Activated CD4-positive, alpha-beta T cell treated with anti-CD3 and anti-CD28 coated beads for 4 hours (primary cell): Measurements from ENCODE around the gene RAPH1.

Experiments used
- DNase-seq, 2 donors: peaks; one replicate each; pipeline ENCODE4 v3.0.0-alpha.2; 2020

The RAPH1 gene, protein sequence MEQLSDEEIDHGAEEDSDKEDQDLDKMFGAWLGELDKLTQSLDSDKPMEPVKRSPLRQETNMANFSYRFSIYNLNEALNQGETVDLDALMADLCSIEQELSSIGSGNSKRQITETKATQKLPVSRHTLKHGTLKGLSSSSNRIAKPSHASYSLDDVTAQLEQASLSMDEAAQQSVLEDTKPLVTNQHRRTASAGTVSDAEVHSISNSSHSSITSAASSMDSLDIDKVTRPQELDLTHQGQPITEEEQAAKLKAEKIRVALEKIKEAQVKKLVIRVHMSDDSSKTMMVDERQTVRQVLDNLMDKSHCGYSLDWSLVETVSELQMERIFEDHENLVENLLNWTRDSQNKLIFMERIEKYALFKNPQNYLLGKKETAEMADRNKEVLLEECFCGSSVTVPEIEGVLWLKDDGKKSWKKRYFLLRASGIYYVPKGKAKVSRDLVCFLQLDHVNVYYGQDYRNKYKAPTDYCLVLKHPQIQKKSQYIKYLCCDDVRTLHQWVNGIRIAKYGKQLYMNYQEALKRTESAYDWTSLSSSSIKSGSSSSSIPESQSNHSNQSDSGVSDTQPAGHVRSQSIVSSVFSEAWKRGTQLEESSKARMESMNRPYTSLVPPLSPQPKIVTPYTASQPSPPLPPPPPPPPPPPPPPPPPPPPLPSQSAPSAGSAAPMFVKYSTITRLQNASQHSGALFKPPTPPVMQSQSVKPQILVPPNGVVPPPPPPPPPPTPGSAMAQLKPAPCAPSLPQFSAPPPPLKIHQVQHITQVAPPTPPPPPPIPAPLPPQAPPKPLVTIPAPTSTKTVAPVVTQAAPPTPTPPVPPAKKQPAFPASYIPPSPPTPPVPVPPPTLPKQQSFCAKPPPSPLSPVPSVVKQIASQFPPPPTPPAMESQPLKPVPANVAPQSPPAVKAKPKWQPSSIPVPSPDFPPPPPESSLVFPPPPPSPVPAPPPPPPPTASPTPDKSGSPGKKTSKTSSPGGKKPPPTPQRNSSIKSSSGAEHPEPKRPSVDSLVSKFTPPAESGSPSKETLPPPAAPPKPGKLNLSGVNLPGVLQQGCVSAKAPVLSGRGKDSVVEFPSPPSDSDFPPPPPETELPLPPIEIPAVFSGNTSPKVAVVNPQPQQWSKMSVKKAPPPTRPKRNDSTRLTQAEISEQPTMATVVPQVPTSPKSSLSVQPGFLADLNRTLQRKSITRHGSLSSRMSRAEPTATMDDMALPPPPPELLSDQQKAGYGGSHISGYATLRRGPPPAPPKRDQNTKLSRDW

DNA sequence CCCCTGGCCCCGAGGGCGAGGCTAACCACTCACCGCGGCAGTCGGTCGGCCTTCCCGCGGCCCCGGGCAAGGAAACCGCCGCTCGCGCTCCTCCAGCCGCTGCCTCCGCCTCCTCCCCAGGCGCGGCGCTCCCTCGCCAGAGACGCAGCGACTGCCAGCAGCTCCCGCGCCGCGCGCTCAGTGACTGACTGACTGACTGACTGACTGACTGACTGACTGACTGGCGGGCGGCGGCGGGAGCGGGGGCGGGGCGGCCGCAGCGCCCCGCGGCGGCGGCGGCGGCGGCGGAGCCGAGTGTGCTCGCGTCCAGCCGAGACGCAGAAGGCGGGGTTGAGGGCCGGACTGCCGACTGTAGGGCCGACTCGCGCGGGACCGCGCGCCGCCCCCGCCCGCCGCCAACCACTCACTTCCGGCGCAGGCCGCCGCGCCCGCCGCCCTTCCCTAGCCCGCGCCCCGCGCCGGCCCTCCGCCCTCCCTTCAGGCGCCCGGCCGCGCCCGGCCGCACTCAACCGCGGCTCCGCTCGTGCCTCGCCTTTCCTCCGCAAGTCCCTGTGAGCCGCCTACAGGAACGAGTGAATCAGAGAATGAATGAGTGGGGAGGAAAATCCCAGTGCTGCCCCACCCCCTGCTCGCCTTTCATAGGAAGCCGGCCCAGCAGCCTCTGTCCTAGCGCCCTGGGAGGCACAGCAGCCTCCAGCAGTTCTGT lies at the start of gene RAPH1:
Gene RAPH1, minus strand, starts transcription at position 224 of the 706 bp plus-strand sequence. CDS start 39,948 bp downstream, outside the sequence.
- peak; percentile 64 to 67 for DNase-seq

DNA sequence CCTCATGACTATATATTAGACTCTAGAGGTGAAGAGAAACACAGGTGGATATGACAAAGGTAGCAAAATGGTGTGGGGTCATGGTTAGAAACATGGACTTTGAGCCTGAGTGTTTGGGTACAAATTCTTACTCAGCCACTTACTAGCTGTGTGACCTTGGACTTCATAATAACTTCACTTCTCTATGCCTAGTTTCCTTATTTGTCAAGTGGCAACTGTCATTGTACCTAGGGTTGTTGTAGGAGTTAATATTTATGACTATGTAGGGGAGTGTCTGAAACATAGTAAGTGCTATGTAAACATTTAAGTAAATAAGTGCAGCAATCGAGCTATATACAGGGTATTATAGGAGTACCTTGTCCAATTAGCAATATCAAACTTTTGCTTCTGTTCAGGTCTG lies 49.7 kb upstream of the RAPH1 start:
- no peak for DNase-seq

DNA sequence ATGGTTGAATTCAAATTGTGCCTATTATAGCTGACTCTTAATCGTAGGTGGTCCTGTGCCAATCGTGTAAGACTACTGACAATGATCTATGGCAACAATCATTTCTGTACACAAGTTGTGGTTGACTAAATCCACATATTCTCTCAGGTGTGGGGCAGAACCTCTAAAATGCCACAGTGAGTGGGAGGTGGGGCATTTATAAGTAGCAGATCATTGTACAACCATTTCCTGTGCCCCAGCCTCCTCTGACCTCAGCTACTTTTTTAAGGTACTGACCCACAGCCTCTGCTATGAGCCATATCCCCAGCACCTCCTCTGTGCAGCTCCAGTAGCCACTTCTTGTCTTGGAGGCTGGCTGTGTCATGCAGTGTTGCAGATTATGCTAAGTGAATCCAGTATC lies 48.6 kb upstream of the RAPH1 start:
- no peak for DNase-seq

DNA sequence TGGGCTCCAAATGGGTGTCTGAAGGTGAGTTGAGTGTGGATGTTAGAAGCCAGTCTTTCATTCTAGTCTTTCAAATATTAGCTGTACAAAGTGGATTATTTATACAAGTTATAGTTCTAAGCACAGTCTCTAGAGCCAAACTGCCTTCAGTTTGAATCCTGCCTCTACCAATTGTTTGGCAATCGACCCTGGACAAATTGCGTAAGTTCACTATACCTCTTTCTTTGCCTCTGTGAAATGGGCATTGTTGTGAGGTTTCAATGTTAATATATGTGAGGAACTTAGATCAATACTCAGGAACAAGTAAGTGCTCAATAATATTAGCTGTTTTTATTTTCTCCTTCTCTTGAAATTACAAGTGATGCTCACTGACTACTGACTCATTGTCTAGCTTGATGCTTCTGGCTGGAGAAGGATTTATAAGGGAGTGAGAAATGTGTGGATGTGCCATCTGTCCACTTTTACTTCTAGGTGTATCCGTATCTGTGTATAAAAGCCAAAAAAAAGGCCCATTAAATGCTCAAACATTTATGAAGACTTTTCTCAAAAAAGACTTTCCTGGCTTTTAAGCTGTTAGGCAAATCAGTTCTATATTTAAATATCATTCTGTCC lies 48.1 kb upstream of the RAPH1 start:
- no peak for DNase-seq

DNA sequence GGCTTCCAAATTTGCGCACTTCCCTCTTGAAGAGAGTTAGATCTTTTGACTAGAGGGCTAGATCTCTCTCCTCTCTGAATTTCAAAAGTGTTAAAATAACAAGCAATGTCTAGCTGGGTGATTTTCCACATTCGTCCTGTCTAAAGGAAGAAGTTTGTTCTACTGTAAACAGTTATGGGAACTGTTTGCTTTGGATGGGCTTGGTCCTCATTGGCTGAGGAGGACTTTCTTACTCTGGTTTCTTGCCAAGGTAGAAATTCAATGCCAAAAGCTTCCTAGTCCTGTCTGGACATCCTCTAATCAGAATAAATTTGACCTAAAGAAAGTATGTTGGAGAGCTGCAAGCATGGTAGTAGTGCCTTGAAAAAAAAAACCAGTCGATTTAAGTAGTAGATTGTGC lies 47.4 kb upstream of the RAPH1 start:
- DNase-seq: no peak

DNA sequence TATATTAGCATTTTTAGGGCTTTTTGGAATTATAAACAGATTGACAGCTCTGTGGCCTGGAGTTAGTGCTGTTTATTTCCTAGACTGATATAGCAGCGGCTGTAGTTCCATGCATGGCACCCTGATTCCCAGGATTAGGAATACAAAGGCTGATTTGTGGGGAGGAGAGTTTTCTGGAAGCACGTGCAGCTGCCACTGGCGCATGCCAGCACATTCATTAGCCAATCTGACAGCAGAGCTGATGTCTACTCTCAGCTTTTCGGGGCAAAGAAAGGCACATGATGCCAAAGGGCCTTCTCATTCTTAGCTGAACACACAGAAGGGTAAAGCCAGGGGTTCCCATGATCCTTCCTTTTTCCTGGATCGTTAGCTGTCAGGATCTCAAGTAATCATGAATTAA lies 45.7 kb upstream of the RAPH1 start:
- DNase-seq: no peak

DNA sequence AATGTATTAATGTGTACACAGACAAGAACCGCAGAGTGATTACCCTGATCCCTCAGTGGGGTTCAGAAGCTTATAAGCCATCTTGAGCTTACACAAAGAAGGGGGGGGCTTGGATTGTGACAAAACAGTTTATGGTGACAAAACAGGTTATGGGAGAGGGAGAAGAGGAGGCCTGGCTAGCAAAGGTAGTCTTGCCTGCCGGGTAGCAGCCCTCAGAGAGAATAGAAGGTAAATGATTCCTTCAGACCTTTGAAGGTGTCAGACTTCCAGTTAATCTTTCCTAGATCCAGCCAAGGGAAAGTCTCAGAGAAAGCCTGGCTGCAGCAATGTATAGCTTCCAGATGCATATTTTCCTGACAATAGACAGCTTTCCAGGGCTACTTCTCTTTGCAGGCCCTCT lies 44.6 kb upstream of the RAPH1 start:
- DNase-seq: no peak

DNA sequence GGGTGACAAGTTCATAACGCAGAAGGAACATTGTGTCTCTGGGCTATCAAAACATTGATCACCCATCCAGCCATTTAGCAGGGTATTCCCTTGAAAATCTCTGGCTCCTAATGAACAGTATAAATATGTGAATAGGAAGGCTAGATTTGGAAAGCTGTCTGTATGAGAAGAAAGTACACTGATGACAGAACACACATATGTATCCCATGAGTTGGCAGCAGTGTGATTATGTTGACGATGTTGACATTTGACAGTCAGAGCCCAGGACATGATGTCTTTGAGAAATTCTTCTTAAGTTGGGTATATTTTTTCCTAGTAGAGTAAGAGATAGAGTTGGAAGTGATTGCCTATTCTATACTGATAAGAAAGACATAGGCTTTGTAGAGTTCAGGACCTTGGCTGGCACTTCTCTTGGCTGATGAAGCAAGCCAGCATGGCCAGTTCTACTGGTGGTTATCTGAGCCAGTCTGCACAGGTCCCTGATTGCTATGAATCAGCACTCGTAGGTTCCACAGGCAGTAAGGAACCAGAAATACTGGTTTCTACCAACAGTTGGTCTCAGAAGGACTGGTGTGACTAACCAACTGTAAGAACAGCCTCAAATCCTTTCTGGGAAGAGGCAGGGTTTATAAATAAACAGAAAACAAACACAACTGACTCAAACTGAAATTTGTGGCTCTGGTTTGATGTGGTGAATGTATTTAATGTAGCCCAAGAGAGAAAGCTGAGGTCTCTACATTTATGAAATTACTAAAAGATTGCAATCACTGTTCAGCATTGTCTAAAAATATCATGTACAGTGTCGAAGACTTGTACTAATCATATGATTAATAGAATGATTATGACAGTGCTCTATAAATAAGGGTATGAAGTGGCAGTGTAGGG lies 43.9 kb upstream of the RAPH1 start:
- DNase-seq: no peak

DNA sequence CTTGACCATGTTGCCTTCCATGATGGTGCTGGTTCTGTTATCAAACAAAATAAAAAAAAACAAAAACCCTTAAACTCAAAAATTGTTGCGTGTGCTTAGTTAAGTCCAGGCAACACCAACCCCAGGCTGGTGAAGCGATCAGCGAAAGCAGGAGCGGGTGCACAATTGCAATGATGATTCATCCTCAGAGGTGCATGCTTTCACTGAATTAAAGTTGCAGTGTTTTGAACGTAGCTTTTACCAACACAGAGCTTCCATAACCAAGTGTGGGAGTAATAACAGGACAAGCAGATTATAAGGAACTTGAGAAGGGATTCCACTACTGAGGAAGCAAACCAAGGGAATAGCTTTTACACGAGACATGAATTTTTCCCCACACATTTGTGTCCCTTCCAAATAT lies 39.7 kb upstream of the RAPH1 start:
- DNase-seq: no peak

DNA sequence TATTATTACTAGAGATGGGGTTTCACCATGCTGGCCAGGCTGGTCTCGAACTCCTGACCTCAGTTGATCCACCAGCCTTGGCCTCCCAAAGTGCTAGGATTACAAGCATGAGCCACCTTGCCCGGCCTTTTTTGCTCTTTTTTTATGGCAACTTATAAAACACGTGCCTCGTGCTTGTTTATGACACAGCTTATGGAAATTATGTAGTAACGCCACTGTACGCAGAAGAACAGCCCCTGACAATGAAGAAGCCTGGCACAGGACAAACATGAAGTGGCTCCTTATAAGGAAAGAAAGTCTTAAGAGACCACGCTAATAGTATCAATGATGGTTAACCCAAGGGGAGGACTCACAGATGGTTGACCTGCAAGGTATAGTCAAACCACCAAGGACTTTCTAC lies 37.2 kb upstream of the RAPH1 start:
- DNase-seq: no peak

DNA sequence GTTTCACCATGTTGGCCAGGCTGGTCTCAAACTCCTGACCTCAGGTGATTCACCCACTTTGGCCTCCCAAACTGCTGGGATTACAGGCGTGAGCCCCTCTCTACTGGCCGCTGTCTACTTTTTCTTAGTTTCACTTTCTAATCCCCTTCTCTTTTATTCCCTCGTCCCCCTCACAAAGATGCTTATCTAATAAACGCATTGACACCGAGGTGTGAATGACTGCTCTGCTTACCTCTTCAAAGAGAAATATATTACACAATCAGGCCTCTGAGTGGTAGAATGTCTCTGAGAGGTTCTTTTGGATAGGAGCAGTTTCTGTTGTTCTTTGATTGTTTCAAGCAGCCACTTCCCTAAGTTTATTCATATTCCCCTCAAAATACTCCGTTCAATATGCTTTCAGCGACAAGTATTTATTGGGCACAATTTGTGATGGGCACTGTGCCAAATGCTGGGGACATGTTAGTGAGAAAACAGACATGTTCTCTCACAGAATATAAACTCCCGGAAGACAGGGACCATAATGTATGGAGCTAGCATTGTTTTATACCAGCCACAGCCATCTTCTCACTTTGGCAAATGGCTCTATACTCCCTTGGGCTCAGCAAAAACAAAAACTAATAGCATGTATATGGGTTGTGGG lies 34.7 kb upstream of the RAPH1 start:
- no peak for DNase-seq

DNA sequence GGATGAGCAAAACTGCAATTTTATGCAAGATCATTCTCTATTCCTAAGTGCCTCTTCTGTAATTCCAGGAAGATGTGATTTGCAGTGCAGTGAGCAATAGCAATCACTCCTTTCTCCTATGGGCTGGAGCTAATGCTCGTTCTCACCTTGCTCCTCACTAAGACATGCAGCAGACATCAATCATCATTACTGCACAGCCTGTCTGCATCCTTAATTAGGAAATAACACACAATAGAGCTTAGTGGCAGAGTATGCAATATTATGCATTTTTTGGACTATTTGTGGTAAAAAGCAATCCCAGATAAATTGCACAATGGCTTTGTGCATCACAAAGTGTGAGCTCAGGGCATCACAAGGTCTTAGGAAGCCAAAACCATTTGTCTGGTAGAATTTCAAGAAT lies 32.6 kb upstream of the RAPH1 start:
- no peak for DNase-seq

DNA sequence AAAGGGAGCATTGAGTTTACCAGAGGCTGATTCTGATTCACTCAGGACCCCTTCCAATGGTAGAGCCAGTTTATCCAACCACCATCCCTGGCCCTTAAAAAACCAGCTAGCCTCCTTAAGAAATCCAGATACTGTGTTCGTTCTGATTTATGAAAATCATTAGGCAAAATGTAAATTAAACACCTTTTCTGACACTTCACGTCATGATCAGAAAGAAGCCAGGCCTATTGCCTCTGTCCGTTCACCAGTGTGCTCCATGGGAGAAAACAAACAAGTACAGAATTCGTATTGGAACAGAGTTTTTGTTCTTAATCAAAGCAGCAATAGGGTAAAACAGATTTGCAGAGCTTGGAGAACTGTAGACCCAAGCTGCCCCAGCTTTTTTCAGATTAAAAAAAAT lies 31.1 kb upstream of the RAPH1 start:
- DNase-seq: no peak

DNA sequence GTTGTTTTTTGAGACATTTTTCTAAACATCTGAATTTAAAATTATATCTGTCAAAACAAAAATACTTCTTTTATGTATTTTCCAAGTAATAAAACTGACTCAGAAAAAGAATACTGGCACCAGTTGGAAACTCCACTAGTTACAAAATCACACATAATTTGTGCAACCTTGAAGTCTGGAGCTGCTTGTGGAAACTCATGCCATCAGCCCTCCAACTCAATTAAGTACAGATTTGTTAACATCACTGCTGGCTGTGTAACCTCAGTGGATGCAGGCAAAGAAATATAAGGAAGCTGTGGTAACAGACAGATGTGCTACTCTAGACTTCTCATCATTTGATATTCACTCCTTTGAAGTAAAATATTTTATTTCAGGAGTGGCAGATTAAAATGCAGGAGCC lies 30.0 kb upstream of the RAPH1 start:
- DNase-seq: no peak

DNA sequence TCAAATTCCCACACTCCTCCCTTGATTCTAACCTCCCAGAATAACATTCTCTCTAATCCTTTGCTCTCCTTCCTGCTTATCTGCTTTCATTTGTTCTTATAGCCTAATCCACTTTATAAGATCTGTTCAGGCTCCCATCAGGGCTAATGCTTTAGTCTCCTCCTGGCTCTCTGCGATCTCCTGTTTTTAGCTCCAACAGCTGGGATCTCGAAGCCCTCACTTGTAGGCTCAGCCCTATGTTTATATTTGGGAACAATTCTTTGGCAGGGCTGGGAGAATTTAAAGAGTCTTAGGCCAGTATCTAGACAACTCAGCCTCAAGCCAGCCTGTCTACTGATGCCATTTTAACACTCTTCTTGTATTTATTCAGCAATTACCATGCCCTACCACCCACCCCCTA lies 27.2 kb upstream of the RAPH1 start:
- no peak for DNase-seq

DNA sequence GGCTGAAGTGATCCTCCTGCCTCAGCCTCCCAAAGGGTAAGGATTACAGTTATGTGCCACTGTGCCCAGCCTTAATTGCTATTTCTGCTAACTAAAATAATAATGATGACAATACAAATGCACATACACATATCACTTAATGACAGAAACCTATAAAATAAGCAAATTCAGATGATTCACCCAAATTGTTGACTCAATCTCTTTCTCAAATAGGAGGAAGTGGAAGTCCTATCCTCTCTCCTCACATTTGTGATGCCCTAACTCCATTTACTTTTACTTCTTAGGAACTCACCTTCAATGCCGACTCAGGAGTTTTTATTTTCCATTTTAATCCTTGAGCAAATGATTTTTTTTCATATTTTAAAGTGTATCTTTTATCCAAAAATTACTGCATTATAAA lies 24.5 kb upstream of the RAPH1 start:
- no peak for DNase-seq

DNA sequence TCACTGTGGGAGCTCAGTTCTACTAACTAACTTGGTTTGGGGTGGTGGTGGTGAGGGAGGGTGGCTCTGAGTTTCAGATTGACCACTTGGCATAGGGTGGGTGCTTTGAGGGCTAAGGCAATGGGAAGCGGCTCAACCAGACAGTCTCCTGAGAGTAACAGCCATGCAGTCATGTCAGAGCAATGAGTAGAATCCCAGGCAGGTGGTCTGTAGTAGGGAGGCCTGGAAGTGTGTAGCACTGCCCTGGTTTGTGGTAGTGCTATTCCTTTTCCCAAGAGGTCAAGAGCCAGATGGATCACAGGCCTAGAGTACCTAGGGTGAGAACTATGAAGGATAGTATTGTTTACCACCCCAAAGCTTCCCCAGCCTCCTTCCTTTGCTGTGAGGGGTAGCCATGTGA lies 18.7 kb upstream of the RAPH1 start:
- DNase-seq: no peak

DNA sequence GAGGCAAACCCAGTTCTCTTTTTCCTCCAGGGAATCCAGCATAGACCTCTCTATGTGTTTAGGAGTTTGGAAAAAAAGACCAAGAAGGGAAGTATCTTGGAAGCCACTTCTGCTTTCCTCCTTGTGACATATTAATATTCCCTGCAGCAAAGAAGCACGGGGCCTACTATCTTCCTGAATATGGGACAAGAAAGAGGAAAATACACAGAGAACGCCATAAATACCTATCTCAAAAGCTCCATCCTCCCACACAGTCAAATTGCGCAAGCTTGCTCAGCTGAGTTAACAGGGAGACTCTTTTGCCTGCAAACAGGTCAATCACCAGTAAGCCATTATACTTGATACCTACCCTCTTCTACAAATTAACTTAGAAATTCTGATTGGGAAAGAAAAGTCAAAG lies 16.7 kb upstream of the RAPH1 start:
- DNase-seq: no peak

DNA sequence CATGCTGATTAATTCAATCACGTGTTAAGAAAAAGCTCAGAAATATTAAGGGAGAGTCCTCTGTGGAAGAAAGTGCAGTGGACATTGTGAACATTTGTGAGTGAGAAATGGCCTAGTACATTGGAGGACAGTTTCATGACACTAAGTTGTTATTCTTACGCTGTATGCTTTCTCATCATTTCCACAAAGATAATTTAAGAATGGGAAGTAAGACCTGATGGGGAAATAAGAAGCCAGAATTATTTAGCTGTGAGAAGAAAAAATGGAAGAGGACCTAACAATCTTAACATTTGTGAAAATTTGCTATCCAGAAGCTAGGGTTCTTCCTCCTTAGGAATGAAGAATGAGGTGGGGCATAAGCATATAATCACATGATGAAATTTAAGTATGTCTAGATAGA lies 15.2 kb upstream of the RAPH1 start:
- DNase-seq: no peak

DNA sequence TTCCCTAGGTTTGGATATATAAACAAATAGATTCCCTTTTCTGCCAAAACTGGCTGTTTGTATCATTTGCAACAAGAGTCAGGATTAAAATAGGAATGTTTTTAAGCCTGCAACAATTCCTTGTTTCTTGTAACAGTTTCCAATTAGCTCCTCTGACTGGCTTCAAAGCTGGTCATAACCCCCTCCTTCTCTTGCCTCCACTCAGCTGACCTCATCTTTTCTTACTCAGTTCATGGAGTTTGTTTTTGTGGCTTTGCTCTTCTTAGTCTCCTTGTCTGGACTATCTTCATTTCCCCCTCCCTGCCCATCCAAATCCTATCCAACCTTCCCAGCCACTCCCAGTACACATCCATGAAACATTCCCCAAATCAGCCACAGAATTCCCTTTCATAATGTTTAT lies 14.3 kb upstream of the RAPH1 start:
- DNase-seq: no peak

DNA sequence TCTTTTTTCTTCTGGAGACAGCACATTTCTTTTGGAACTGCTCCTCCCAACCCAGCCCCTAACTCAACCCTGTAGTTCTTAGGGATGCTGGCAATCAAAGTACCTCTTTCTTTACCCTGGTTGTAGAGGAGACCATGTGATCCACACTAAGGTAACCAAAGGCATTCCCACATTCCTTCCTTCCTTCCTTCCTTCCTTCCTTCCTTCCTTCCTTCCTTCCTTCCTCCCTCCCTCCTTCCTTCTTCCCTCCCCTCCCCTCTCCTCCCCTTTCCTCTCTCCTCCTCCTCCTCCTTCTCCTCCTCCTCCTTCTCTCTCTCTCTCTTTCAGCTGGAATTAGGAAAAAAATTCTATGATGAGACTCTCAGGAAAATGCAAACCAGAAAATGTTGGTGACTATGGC lies 13.8 kb upstream of the RAPH1 start:
- no peak for DNase-seq
